K562 (cell line): ENCODE data around the gene RPL29. TPM values are rescaled to one million over a fixed set of nuclear protein-coding genes. Genes with fewer than 3 reads are reported as not detected.
A peak's percentile ranks its signal among the peaks of the same experiment; 100 is the strongest.

Source experiments
- ATAC-seq: fragments of 200-7000 bp; cut with Tn5 transposase; 3 replicates; pipeline ENCODE4 v1.9.1; 2020; ENCODE audit warnings: moderate library complexity
- BruUV-seq: library from RNA; stranded (reverse); fragments of 400-500 nt; replicated peaks from 2 replicates; lab custom pipeline; 2021; lab: Mats Ljungman, UMichigan
- CTCF ChIA-PET: fragments of 300-600 bp; formaldehyde crosslinking; extraction: SDS; loops from one replicate; lab custom pipeline; 2021; ENCODE audit warnings: low intra/inter-chr PET ratio; lab: Yijun Ruan, JAX
- POLR2A ChIA-PET: fragments of 300-600, 350-650 bp; sonication (Branson Sonifier 250); formaldehyde crosslinking; extraction: SDS; loops from one replicate; lab custom pipeline; 2021; ENCODE audit warnings: antibody characterized with exemption, inconsistent platforms; lab: Yijun Ruan, JAX
- DNase-seq, 4 experiments: peaks; one replicate each; pipeline versions ENCODE4 v3.0.0 to v3.0.0-alpha.2; 2011 to 2018; ENCODE audit warnings: low spot score in 3 of 4, mixed read lengths in 3 of 4; ENCODE audit errors: extremely low read depth in 1 of 4
- FAIRE-seq: peaks from 2 replicates; lab custom pipeline; 2011; peaks lifted over from hg19 to GRCh38; lab: Jason Lieb, UNC
- H2AFZ ChIP-seq: 2 replicates; pipeline ENCODE4 v1.6.0; 2011; ENCODE audit warnings: low read depth, low read length, control low read depth, inconsistent platforms
- H3K27ac ChIP-seq: fragments of 200-600 bp; 3 replicates; pipeline ENCODE4 v1.8.0; 2011; ENCODE audit warnings: low read depth, mild to moderate bottlenecking, control low read depth, inconsistent platforms, low read length, moderate library complexity, mixed read lengths; ENCODE audit errors: extremely low read depth
- H3K27me3 ChIP-seq, 2 experiments: fragments of 300-600 bp in 1 of 2; 2 replicates in 1 of 2; 3 replicates in 1 of 2; pipeline versions ENCODE4 v1.6.0 to v1.8.0; 2011; ENCODE audit warnings: inconsistent platforms in 2 of 2, low read length in 2 of 2, mild to moderate bottlenecking in 1 of 2, mixed read lengths in 1 of 2, moderate library complexity in 1 of 2; ENCODE audit not compliant: control insufficient read depth in 2 of 2, insufficient read depth in 2 of 2
- H3K36me3 ChIP-seq: fragments of 300-600 bp; 3 replicates; pipeline ENCODE4 v1.8.0; 2011; ENCODE audit warnings: mild to moderate bottlenecking, low read length, inconsistent platforms; ENCODE audit not compliant: control insufficient read depth, insufficient read depth
- H3K4me1 ChIP-seq, 2 experiments: fragments of 200-600 bp in 1 of 2; replicated peaks in 1 of 2; 2 replicates in 1 of 2; 3 replicates in 1 of 2; pipeline versions ENCODE4 v1.5.1 to v1.8.0; 2011; ENCODE audit warnings: inconsistent platforms in 2 of 2, low read length in 2 of 2, mild to moderate bottlenecking in 1 of 2, mixed read lengths in 1 of 2, moderate library complexity in 1 of 2; ENCODE audit not compliant: control insufficient read depth in 2 of 2, insufficient read depth in 2 of 2
- H3K4me2 ChIP-seq: 2 replicates; pipeline ENCODE4 v1.6.1; 2011; ENCODE audit warnings: low read length, control low read depth, inconsistent platforms, mixed read lengths; ENCODE audit not compliant: insufficient read depth
- H3K4me3 ChIP-seq: fragments of 200-600 bp; sonication (generic), shearing (Covaris generic); 2 replicates; pipeline ENCODE4 v1.5.1; 2016; ENCODE audit warnings: control low read depth, inconsistent platforms
- H3K79me2 ChIP-seq: fragments of 200-600 bp; 3 replicates; pipeline ENCODE4 v1.8.0; 2011; ENCODE audit warnings: low read length, inconsistent platforms; ENCODE audit not compliant: control insufficient read depth, insufficient read depth
- H3K9ac ChIP-seq, 2 experiments: 2 replicates each; pipeline versions ENCODE4 v1.6.0 to v1.6.1; 2011; ENCODE audit warnings: low read depth in 2 of 2, low read length in 2 of 2, control low read depth in 1 of 2, inconsistent platforms in 1 of 2, mild to moderate bottlenecking in 1 of 2, mixed read lengths in 1 of 2; ENCODE audit not compliant: insufficient read depth in 1 of 2
- H3K9me1 ChIP-seq: one replicate; pipeline ENCODE4 v1.6.0; 2011; ENCODE audit warnings: inconsistent platforms, mild to moderate bottlenecking, low read length, moderate library complexity; ENCODE audit not compliant: control insufficient read depth, insufficient read depth
- H3K9me3 ChIP-seq: replicated peaks from 2 replicates; pipeline ENCODE4 v1.5.1; 2011; ENCODE audit warnings: low read depth, low read length, inconsistent platforms; ENCODE audit not compliant: control insufficient read depth, insufficient read depth
- H4K20me1 ChIP-seq: replicated peaks from 2 replicates; pipeline ENCODE4 v1.6.1; 2011; ENCODE audit warnings: low read length, inconsistent platforms, mixed read lengths; ENCODE audit not compliant: control insufficient read depth, insufficient read depth
- E2F3 ChIP-seq: fragments of 250-450 bp; sonication (Bioruptor Pico); IDR thresholded peaks from 2 replicates; pipeline ENCODE4 v1.4.0; 2020; ENCODE audit warnings: mild to moderate bottlenecking
- KLF16 ChIP-seq: IDR thresholded peaks from 2 replicates; pipeline ENCODE4 v1.6.1; 2016; ENCODE audit warnings: antibody characterized with exemption
- MTA2 ChIP-seq: fragments of 450-650 bp; IDR thresholded peaks from 2 replicates; pipeline ENCODE4 v1.6.1; 2016; ENCODE audit warnings: low read depth
- PTTG1 ChIP-seq: fragments of 450-650 bp; IDR thresholded peaks from 2 replicates; pipeline ENCODE4 v1.6.1; 2016; ENCODE audit warnings: low read depth, mild to moderate bottlenecking, missing genetic modification characterization, missing compliant biosample characterization
- RBM39 ChIP-seq: fragments of 200-400 bp; formaldehyde crosslinking; optimal IDR thresholded peaks from 2 replicates; pipeline ENCODE3; 2018; ENCODE audit warnings: low read depth, low read length
- TCFL5 ChIP-seq: fragments of 250-450 bp; sonication (Bioruptor Pico); conservative IDR thresholded peaks from 2 replicates; pipeline ENCODE4 v1.6.1; 2021; ENCODE audit warnings: mild to moderate bottlenecking, moderate library complexity, matching md5 sums
- ZNF263 ChIP-seq: sonication (generic); formaldehyde crosslinking; IDR thresholded peaks from 2 replicates; pipeline ENCODE4 v1.8.0; 2022; ENCODE audit warnings: mild to moderate bottlenecking, missing genetic modification reagents, borderline replicate concordance
- ZNF282 ChIP-seq: sonication (generic); formaldehyde crosslinking; IDR thresholded peaks from 2 replicates; pipeline ENCODE4 v1.8.1; 2023; ENCODE audit warnings: missing genetic modification reagents
- ZNF707 ChIP-seq: fragments of 250-450 bp; sonication (Bioruptor Pico); conservative IDR thresholded peaks from 2 replicates; pipeline ENCODE4 v1.8.0; 2022; ENCODE audit warnings: inconsistent platforms, mild to moderate bottlenecking, moderate library complexity
- ZSCAN32 ChIP-seq: fragments of 450-650 bp; formaldehyde crosslinking; IDR thresholded peaks from 2 replicates; pipeline ENCODE4 v1.4.0; 2020; ENCODE audit warnings: mild to moderate bottlenecking, moderate library complexity
- WGBS: fragments of 100-300 bp; shearing (Covaris generic); methylation state at CpG from one replicate; pipeline ENCODE4 v1.1.6; 2016; ENCODE audit warnings: low coverage, mixed read lengths; ENCODE audit not compliant: insufficient coverage; ENCODE audit errors: missing lambda C conversion rate; 5-methylcytosine and 5-hydroxymethylcytosine counted together
- in situ Hi-C: fragments of 300-500 bp; cut with MboI; formaldehyde crosslinking; loops from 4 replicates; pipeline ENCODE4 v1.15.0; 2018; ENCODE audit warnings: inconsistent platforms, mixed read lengths
- intact Hi-C: fragments of 100-400 bp; cut with micrococcal nuclease; formaldehyde crosslinking; loops from 2 replicates; pipeline ENCODE4 v1.14.2; 2022
- polyA plus RNA-seq, 8 experiments: library from polyadenylated mRNA; depleted of rRNA in 4 of 8; stranded (reverse) in 5 of 8; unstranded in 3 of 8; fragments of >200 nt; fragmentation: Nextera tagmentation in 2 of 8; fragmentation: Illumina TruSeq in 1 of 8; extraction: Ambion mirVana in 2 of 8; extraction: Trizol in 1 of 8; gene quantifications; 2 replicates each; pipeline versions ENCODE4 v1.2.1 to v1.2.3, GENCODE V29; 2011 to 2014; ENCODE audit warnings: inconsistent platforms in 1 of 8, missing spikeins in 1 of 8
- total RNA-seq, 7 experiments: library from RNA; depleted of rRNA in 6 of 7; stranded (reverse); fragments of >200 nt in 6 of 7; fragmentation: Illumina TruSeq in 2 of 7; extraction: Trizol in 2 of 7; gene quantifications; 2 replicates each; pipeline versions ENCODE4 v1.2.1 to v1.2.3, GENCODE V29; 2011 to 2021; ENCODE audit warnings: low replicate concordance in 1 of 7
- TF ChIP-seq, protein P1 (sequence below): fragments of 450-650 bp; formaldehyde crosslinking; IDR thresholded peaks from 2 replicates; pipeline ENCODE4 v1.4.0; 2020; ENCODE audit warnings: mild to moderate bottlenecking, moderate library complexity
- TF ChIP-seq, protein P2 (sequence below): fragments of 250-450 bp; sonication (Bioruptor Pico); IDR thresholded peaks from 2 replicates; pipeline ENCODE4 v1.5.0; 2020; ENCODE audit warnings: mild to moderate bottlenecking

RPL29 gene
- total and polyA plus RNA-seq, 9 of the 15 experiments (the other 6 are each of a cell fraction or from before 2014, with no cell fraction given) = 568 to 1,475 (median 1,104) TPM

- Histone ChIP-seq H4K20me1 (0 out of 2 replicates have a peak, but pooled peaks cover 6% of the 10 kb centered on the region), H3K4me1 (peaks cover 0 to 28% of the 10 kb centered on the region in 2 experiments; a peak in 3 of 5 replicates), H3K9ac (no peak overlapping the region), H3K4me3 (no peak overlapping the region), H3K9me3 (no peaks in the 10 kb centered on the region), H3K9me1 (no peaks in the 10 kb centered on the region), H3K36me3 (no peaks in the 10 kb centered on the region), H3K79me2 (no peaks in the 10 kb centered on the region), H3K27ac (no peak overlapping the region), H3K27me3 (peaks cover 0 to 17% of the 10 kb centered on the region in 2 experiments; a peak in 2 of 5 replicates), H3K4me2 (no peak overlapping the region), H2AFZ (no peak overlapping the region)
- intact Hi-C loops (no loop called here), in situ Hi-C loops (no loop called here)
- FAIRE-seq = no peak
- DNase-seq = no peak
- ChIA-PET POLR2A (interaction anchor here (0.6 to 1.9 kb wide), 9 partner anchors 10 to 1375 kb away, joined by 3 to 6 read pairs (median 3); partner anchors contain the start of genes ABHD14B and RPL29), CTCF (no interaction called here)
- BruUV-seq = no TSS peak
- TF ChIP-seq MTA2 = no peak
- TF ChIP-seq ZNF263 (CRISPR knock-in tag) = peak; percentile 93
- WGBS = 5% methylated on average over 7 of the region's 9 CpGs
- peak; percentile 25 for ATAC-seq
These were observed 33.8 kb downstream of the RPL29 start for GRCh38 chr3:51961602-51962569.

- in situ Hi-C loops (no loop called here), intact Hi-C loops (no loop called here)
- WGBS = 26% methylated on average over 18 of the region's 18 CpGs
- Histone ChIP-seq H3K9me1 (no peaks in the 10 kb centered on the region), H3K36me3 (no peaks in the 10 kb centered on the region), H3K27me3 (peaks cover 0 to 17% of the 10 kb centered on the region in 2 experiments; a peak in 2 of 5 replicates), H3K79me2 (no peaks in the 10 kb centered on the region), H3K9ac (no peak overlapping the region), H3K9me3 (no peaks in the 10 kb centered on the region), H3K27ac (no peak overlapping the region), H2AFZ (no peak overlapping the region), H3K4me2 (no peak overlapping the region), H4K20me1 (0 out of 2 replicates have a peak, but pooled peaks cover 6% of the 10 kb centered on the region), H3K4me1 (peaks cover 0 to 20% of the 10 kb centered on the region in 2 experiments; a peak in 2 of 5 replicates), H3K4me3 (no peak overlapping the region)
- no peak for FAIRE-seq
- BruUV-seq = no TSS peak
- CTCF ChIA-PET = no interaction called here
- DNase-seq = no peak
- no peak for ATAC-seq
- POLR2A ChIA-PET = interaction anchor here (0.7 to 1.3 kb wide), 3 partner anchors 11 to 18 kb away, joined by 3 read pairs; no protein-coding TSS in a partner anchor
- TF ChIP-seq ZNF707 (CRISPR knock-in tag) (no peak), E2F3 (no peak), PTTG1 (no peak), RBM39 (no peak), ZSCAN32 (CRISPR knock-in tag) (no peak), KLF16 (no peak), ZNF282 (CRISPR knock-in tag) (no peak), TCFL5 (CRISPR knock-in tag) (no peak)
- TF ChIP-seq, protein P1, sequence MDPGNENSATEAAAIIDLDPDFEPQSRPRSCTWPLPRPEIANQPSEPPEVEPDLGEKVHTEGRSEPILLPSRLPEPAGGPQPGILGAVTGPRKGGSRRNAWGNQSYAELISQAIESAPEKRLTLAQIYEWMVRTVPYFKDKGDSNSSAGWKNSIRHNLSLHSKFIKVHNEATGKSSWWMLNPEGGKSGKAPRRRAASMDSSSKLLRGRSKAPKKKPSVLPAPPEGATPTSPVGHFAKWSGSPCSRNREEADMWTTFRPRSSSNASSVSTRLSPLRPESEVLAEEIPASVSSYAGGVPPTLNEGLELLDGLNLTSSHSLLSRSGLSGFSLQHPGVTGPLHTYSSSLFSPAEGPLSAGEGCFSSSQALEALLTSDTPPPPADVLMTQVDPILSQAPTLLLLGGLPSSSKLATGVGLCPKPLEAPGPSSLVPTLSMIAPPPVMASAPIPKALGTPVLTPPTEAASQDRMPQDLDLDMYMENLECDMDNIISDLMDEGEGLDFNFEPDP (CRISPR knock-in tag) = no peak
- TF ChIP-seq, protein P2, sequence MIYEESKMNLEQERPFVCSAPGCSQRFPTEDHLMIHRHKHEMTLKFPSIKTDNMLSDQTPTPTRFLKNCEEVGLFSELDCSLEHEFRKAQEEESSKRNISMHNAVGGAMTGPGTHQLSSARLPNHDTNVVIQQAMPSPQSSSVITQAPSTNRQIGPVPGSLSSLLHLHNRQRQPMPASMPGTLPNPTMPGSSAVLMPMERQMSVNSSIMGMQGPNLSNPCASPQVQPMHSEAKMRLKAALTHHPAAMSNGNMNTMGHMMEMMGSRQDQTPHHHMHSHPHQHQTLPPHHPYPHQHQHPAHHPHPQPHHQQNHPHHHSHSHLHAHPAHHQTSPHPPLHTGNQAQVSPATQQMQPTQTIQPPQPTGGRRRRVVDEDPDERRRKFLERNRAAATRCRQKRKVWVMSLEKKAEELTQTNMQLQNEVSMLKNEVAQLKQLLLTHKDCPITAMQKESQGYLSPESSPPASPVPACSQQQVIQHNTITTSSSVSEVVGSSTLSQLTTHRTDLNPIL = no peak
These were observed 34.7 kb downstream of the RPL29 start for GRCh38 chr3:51961011-51961410.
